H1 (cell line): Measurements from ENCODE around the gene SAXO1. TPM values are rescaled to one million over a fixed set of nuclear protein-coding genes. Genes with fewer than 3 reads are reported as not detected.

Experiments used
- CTCF ChIA-PET: fragments of 300-600 bp; sonication (Branson Sonifier 250); formaldehyde crosslinking; loops from one replicate; lab custom pipeline; 2021; ENCODE audit not compliant: partially characterized antibody; lab: Charles Lee
- POLR2A ChIA-PET: fragments of 300-600 bp; sonication (Branson Sonifier 250); formaldehyde crosslinking; loops from one replicate; lab custom pipeline; 2021; ENCODE audit warnings: inconsistent platforms; ENCODE audit not compliant: partially characterized antibody; lab: Charles Lee
- DNase-seq, 2 experiments: peaks; one replicate each; pipeline versions ENCODE4 v3.0.0 to v3.0.0-alpha.2; 2010 to 2022; ENCODE audit warnings: low spot score in 2 of 2, low read depth in 1 of 2, mixed read lengths in 1 of 2
- FAIRE-seq: peaks from 2 replicates; lab custom pipeline; 2011; peaks lifted over from hg19 to GRCh38; lab: Jason Lieb, UNC
- H2AFZ ChIP-seq: 2 replicates; pipeline ENCODE4 v1.8.1; 2012; ENCODE audit warnings: low read length, inconsistent platforms
- H2AK5ac ChIP-seq: 2 replicates; pipeline ENCODE4 v1.6.1; 2013; ENCODE audit warnings: low read depth, low read length
- H2BK120ac ChIP-seq: replicated peaks from 2 replicates; pipeline ENCODE3; 2013; ENCODE audit warnings: low read depth, low read length, inconsistent platforms
- H2BK12ac ChIP-seq: 2 replicates; pipeline ENCODE4 v1.6.1; 2013; ENCODE audit warnings: low read depth, low read length
- H2BK15ac ChIP-seq: 2 replicates; pipeline ENCODE4 v1.6.1; 2013; ENCODE audit warnings: low read length
- H2BK20ac ChIP-seq: 2 replicates; pipeline ENCODE4 v1.6.1; 2013; ENCODE audit warnings: low read length
- H2BK5ac ChIP-seq: 2 replicates; pipeline ENCODE4 v1.6.1; 2013; ENCODE audit warnings: low read depth, low read length
- H3K14ac ChIP-seq: 2 replicates; pipeline ENCODE4 v1.6.1; 2013; ENCODE audit warnings: inconsistent platforms; ENCODE audit not compliant: insufficient read length
- H3K18ac ChIP-seq: 2 replicates; pipeline ENCODE4 v1.6.1; 2013; ENCODE audit warnings: low read length; ENCODE audit errors: extremely low read depth
- H3K23ac ChIP-seq: 2 replicates; pipeline ENCODE4 v1.6.1; 2013; ENCODE audit warnings: inconsistent platforms; ENCODE audit not compliant: insufficient read length
- H3K23me2 ChIP-seq: 2 replicates; pipeline ENCODE4 v1.6.1; 2013; ENCODE audit warnings: low read depth, low read length
- H3K27ac ChIP-seq: 2 replicates; pipeline ENCODE4 v1.6.1; 2011; ENCODE audit warnings: low read depth, low read length, inconsistent platforms
- H3K27me3 ChIP-seq, 4 experiments: replicated peaks in 1 of 4; 1 replicate in 1 of 4; 2 replicates in 3 of 4; pipeline versions ENCODE4 v1.6.1 to v1.8.1; 2011 to 2013; ENCODE audit warnings: low read length in 3 of 4, mild to moderate bottlenecking in 3 of 4, inconsistent platforms in 2 of 4, mixed read lengths in 2 of 4, moderate library complexity in 1 of 4; ENCODE audit not compliant: control insufficient read depth in 3 of 4, insufficient read depth in 3 of 4; ENCODE audit errors: extremely low read depth in 1 of 4
- H3K36me3 ChIP-seq, 4 experiments: 2 replicates each; pipeline versions ENCODE4 v1.6.1 to v1.8.1; 2011 to 2013; ENCODE audit warnings: mild to moderate bottlenecking in 4 of 4, low read length in 3 of 4, moderate library complexity in 2 of 4, control low read depth in 1 of 4, inconsistent platforms in 1 of 4; ENCODE audit not compliant: insufficient read depth in 4 of 4, control insufficient read depth in 2 of 4
- H3K4ac ChIP-seq: replicated peaks from 2 replicates; pipeline ENCODE3; 2013; ENCODE audit warnings: low read length, low read depth, mixed read lengths, inconsistent platforms; ENCODE audit not compliant: insufficient read length
- H3K4me1 ChIP-seq, 4 experiments: replicated peaks in 1 of 4; 1 replicate in 1 of 4; 2 replicates in 3 of 4; pipeline versions ENCODE4 v1.6.1 to v1.8.1; 2011 to 2013; ENCODE audit warnings: low read length in 3 of 4, inconsistent platforms in 2 of 4, mixed read lengths in 1 of 4; ENCODE audit not compliant: insufficient read depth in 4 of 4, control insufficient read depth in 3 of 4
- H3K4me2 ChIP-seq, 2 experiments: 2 replicates each; pipeline versions ENCODE4 v1.6.1 to v1.8.1; 2011 to 2013; ENCODE audit warnings: low read depth in 2 of 2, low read length in 2 of 2, control low read depth in 1 of 2, inconsistent platforms in 1 of 2, mild to moderate bottlenecking in 1 of 2; ENCODE audit not compliant: insufficient read depth in 1 of 2
- H3K4me3 ChIP-seq, 4 experiments: fragments of 200-600, 300-600 bp in 1 of 4; sonication (generic), shearing (Covaris generic), sonication (Bioruptor Twin) in 1 of 4; 2 replicates each; pipeline versions ENCODE4 v1.5.1 to v1.8.1; 2011 to 2016; ENCODE audit warnings: low read length in 4 of 4, low read depth in 3 of 4, control low read depth in 2 of 4, inconsistent platforms in 2 of 4, mild to moderate bottlenecking in 2 of 4, mixed read lengths in 1 of 4, moderate library complexity in 1 of 4; ENCODE audit not compliant: insufficient read depth in 2 of 4; ENCODE audit errors: extremely low read depth in 1 of 4
- H3K56ac ChIP-seq: replicated peaks from 2 replicates; pipeline ENCODE3; 2013; ENCODE audit warnings: low read depth, mild to moderate bottlenecking, mixed read lengths, low read length, inconsistent platforms; ENCODE audit not compliant: insufficient read length
- H3K79me1 ChIP-seq: 2 replicates; pipeline ENCODE4 v1.6.1; 2013; ENCODE audit warnings: low read depth, low read length, control low read depth
- H3K79me2 ChIP-seq, 2 experiments: 2 replicates each; pipeline versions ENCODE4 v1.6.1 to v1.8.1; 2012 to 2013; ENCODE audit warnings: low read length in 2 of 2, mild to moderate bottlenecking in 2 of 2, inconsistent platforms in 1 of 2; ENCODE audit not compliant: insufficient read depth in 2 of 2, control insufficient read depth in 1 of 2
- H3K9ac ChIP-seq, 4 experiments: replicated peaks in 1 of 4; 1 replicate in 1 of 4; 2 replicates in 3 of 4; pipeline versions ENCODE4 v1.6.1 to v1.8.1; 2011 to 2013; ENCODE audit warnings: low read depth in 3 of 4, low read length in 3 of 4, control low read depth in 2 of 4, mild to moderate bottlenecking in 2 of 4, moderate library complexity in 2 of 4, inconsistent platforms in 1 of 4; ENCODE audit errors: extremely low read depth in 1 of 4
- H3K9me3 ChIP-seq, 2 experiments: 2 replicates each; pipeline versions ENCODE4 v1.6.1 to v1.8.1; 2012 to 2013; ENCODE audit warnings: mild to moderate bottlenecking in 2 of 2, moderate library complexity in 2 of 2, control low read depth in 1 of 2, inconsistent platforms in 1 of 2, low read depth in 1 of 2, low read length in 1 of 2, mixed read lengths in 1 of 2; ENCODE audit not compliant: insufficient read depth in 2 of 2
- H4K20me1 ChIP-seq, 2 experiments: replicated peaks in 1 of 2; 2 replicates each; pipeline versions ENCODE3 to v1.8.1; 2011 to 2013; ENCODE audit warnings: inconsistent platforms in 2 of 2, low read length in 2 of 2, mild to moderate bottlenecking in 1 of 2; ENCODE audit not compliant: insufficient read depth in 2 of 2, control insufficient read depth in 1 of 2
- H4K5ac ChIP-seq: 2 replicates; pipeline ENCODE4 v1.6.1; 2013; ENCODE audit warnings: low read length, low read depth, mixed read lengths, inconsistent platforms; ENCODE audit not compliant: insufficient read length
- H4K8ac ChIP-seq: 2 replicates; pipeline ENCODE4 v1.8.0; 2013; ENCODE audit warnings: mild to moderate bottlenecking, moderate library complexity, low read length, inconsistent platforms; ENCODE audit not compliant: insufficient read depth; ENCODE audit errors: extremely low read depth
- H4K91ac ChIP-seq: replicated peaks from 2 replicates; pipeline ENCODE3; 2013; ENCODE audit warnings: low read length, mixed read lengths, inconsistent platforms; ENCODE audit not compliant: insufficient read length
- ATF2 ChIP-seq: IDR thresholded peaks from 2 replicates; pipeline ENCODE4 v1.6.1; 2012; ENCODE audit warnings: low read length, inconsistent platforms
- E2F6 ChIP-seq: IDR thresholded peaks from 2 replicates; pipeline ENCODE4 v1.6.1; 2012; ENCODE audit warnings: inconsistent platforms
- GABPA ChIP-seq: IDR thresholded peaks from 2 replicates; pipeline ENCODE4 v1.6.1; 2011; ENCODE audit warnings: mild to moderate bottlenecking, low read length, moderate library complexity, borderline replicate concordance; ENCODE audit not compliant: insufficient read depth
- POLR2AphosphoS5 ChIP-seq: IDR thresholded peaks from 2 replicates; pipeline ENCODE4 v1.6.1; 2011; ENCODE audit warnings: low read depth, low read length
- RXRA ChIP-seq: IDR thresholded peaks from 2 replicates; pipeline ENCODE4 v1.6.1; 2011; ENCODE audit warnings: low read depth, mild to moderate bottlenecking, low read length, moderate library complexity; ENCODE audit not compliant: insufficient read depth
- SAP30 ChIP-seq: fragments of 300-600 bp; sonication (generic); IDR thresholded peaks from 2 replicates; pipeline ENCODE4 v1.7.1; 2012; ENCODE audit warnings: low read length, moderate library complexity, mild to moderate bottlenecking, inconsistent platforms; ENCODE audit not compliant: insufficient read depth, insufficient replicate concordance
- WGBS, 2 experiments: shearing (Covaris generic) in 1 of 2; methylation state at CpG; one replicate each; pipeline versions ENCODE4 v1.1.6 to v1.1.7; 2013 to 2015; ENCODE audit warnings: low lambda C conversion rate in 2 of 2, mixed read lengths in 2 of 2, inconsistent platforms in 1 of 2, low coverage in 1 of 2, missing lambda C conversion rate in 1 of 2; ENCODE audit not compliant: insufficient replicate concordance in 2 of 2, insufficient coverage in 1 of 2, insufficient read length in 1 of 2; ENCODE audit errors: extremely low coverage in 1 of 2, missing lambda C conversion rate in 1 of 2; 5-methylcytosine and 5-hydroxymethylcytosine counted together
- polyA plus RNA-seq, 7 experiments: library from polyadenylated mRNA; depleted of rRNA in 3 of 7; stranded (reverse) in 5 of 7; unstranded in 2 of 7; fragments of >200 nt in 5 of 7; fragments of 200-250 nt in 2 of 7; gene quantifications; 1 replicate in 5 of 7; 2 replicates in 1 of 7; 4 replicates in 1 of 7; pipeline versions ENCODE4 v1.2.1 to v1.2.3, GENCODE V29; 2011 to 2013; ENCODE audit warnings: missing spikeins in 2 of 7, mixed read lengths in 2 of 7
- total RNA-seq: library from RNA; stranded (reverse); fragmentation: NEBNext Ultra II Directional; extraction: Animal tissue kit (Norgen Biotek cat#: 25700); gene quantifications from 2 replicates; pipeline ENCODE4 v1.2.1, GENCODE V29; 2021
- TF ChIP-seq, protein P1 (sequence below): IDR thresholded peaks from 2 replicates; pipeline ENCODE4 v1.6.1; 2011; ENCODE audit warnings: low read depth, mild to moderate bottlenecking, low read length; ENCODE audit not compliant: insufficient read depth

SAXO1 gene
- total and polyA plus RNA-seq, 2 of the 8 experiments (the other 6 are each of a cell fraction or from before 2014, with no cell fraction given) = 0.11 to 0.20 TPM

DNA sequence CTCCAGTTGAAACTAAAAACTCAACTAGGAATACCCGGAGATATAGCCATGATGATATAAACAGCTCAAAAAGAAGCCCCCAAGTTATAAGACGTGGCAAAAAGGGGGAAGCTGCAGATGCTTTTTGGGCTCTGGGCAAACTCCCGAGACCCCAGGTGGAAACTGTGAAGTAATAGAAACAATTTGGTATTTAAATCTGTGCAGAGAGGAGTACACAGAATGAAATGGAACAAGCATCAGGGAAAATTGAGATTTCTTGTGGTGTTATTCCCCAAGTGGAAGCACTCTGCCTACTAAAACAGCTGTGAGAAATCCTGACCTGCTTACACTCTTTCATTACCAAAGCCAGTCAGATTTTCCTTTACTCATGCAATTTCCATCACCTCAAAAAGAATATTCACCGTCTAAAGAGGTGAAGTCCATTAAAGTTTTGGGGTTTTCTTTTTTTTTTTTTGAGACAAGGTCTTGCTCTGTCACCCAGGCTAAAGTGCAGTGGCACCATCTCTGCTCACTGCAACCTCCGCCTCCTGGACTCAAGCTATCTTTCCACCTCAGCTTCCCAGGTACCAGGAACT is 23.5 kb downstream of the SAXO1 start:
- H2BK20ac ChIP-seq = no peak overlapping the region
- H4K20me1 ChIP-seq = no peaks in the 10 kb centered on the region
- ChIA-PET CTCF (interaction anchor here (2.0 kb wide), 1 partner anchor 19 kb away, joined by 8 read pairs; no protein-coding TSS in a partner anchor), POLR2A (no interaction called here)
- no peak overlapping the region for H2AFZ ChIP-seq
- H3K4me2 ChIP-seq = no peak overlapping the region
- no peak overlapping the region for H3K14ac ChIP-seq
- H3K4me1 ChIP-seq = peaks cover 0 to 5% (median 0%) of the 10 kb centered on the region in 4 experiments; a peak in 2 of 7 replicates
- no peaks in the 10 kb centered on the region for H3K36me3 ChIP-seq
- no peak overlapping the region for H3K56ac ChIP-seq
- no peak overlapping the region for H3K18ac ChIP-seq
- H2BK12ac ChIP-seq = no peak overlapping the region
- H4K8ac ChIP-seq = no peak overlapping the region; the same call in 1 of the 2 replicates
- no peaks in the 10 kb centered on the region for H3K79me1 ChIP-seq
- H3K4me3 ChIP-seq = no peak overlapping the region
- no peak for FAIRE-seq
- H2AK5ac ChIP-seq = no peak overlapping the region
- no peak for TF ChIP-seq E2F6
- TF ChIP-seq POLR2AphosphoS5 = no peak
- no peak for TF ChIP-seq ATF2
- TF ChIP-seq SAP30 = no peak
- TF ChIP-seq RXRA = no peak
- no peak for TF ChIP-seq GABPA
- TF ChIP-seq, protein P1, sequence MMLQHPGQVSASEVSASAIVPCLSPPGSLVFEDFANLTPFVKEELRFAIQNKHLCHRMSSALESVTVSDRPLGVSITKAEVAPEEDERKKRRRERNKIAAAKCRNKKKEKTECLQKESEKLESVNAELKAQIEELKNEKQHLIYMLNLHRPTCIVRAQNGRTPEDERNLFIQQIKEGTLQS = no peak
- no peak overlapping the region for H4K5ac ChIP-seq
- no peak overlapping the region for H3K4ac ChIP-seq
- H3K9ac ChIP-seq = no peak overlapping the region
- 93% methylated on average over 5 of the region's 5 CpGs; no CpG with 5 or more reads in 1 of the 2 experiments for WGBS, 2 experiments
- no peak overlapping the region for H4K91ac ChIP-seq
- no peak overlapping the region for H2BK15ac ChIP-seq
- no peak overlapping the region for H3K27ac ChIP-seq
- no peaks in the 10 kb centered on the region for H3K27me3 ChIP-seq
- no peak overlapping the region for H3K23ac ChIP-seq
- H2BK5ac ChIP-seq = no peak overlapping the region
- H3K79me2 ChIP-seq = no peaks in the 10 kb centered on the region
- H3K23me2 ChIP-seq = no peaks in the 10 kb centered on the region
- H3K9me3 ChIP-seq = no peaks in the 10 kb centered on the region
- H2BK120ac ChIP-seq = no peak overlapping the region
- DNase-seq = no peak
